GM18508 (cell line): ENCODE data around the gene C5AR1.
"Not testable (repeated sequence)": the region's sequence is repeated elsewhere in the genome, so short reads cannot be mapped to it uniquely, and the experiment has no call there.

ENCODE experiments used
- ATAC-seq: cut with Tn5 transposase; IDR thresholded peaks from one replicate; pipeline ENCODE4 v1.9.1; 2021; ENCODE audit warnings: moderate number of reproducible peaks; ENCODE audit not compliant: insufficient read depth, unreplicated experiment

The C5AR1 gene

DNA sequence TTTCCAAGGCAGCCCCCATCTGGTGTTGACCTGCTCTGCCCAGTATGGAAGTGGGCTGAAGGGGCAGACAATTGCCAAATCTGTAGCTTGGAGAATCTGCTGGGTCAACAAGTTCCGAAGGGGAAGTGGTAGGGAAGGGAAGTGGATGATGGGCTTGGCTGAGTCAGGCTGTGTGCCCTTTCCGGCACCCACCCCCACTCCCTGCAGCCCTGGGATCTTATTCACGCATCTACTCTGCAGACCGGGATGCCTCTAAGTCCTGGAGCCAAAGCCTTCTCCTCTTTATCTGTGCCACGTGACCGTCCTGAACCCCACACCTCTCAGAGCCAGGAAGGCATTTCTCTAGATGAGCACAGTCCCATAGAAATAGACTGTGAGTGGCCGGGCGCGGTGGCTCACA, 14.8 kb downstream of the C5AR1 start:
- ATAC-seq, result no peak

DNA sequence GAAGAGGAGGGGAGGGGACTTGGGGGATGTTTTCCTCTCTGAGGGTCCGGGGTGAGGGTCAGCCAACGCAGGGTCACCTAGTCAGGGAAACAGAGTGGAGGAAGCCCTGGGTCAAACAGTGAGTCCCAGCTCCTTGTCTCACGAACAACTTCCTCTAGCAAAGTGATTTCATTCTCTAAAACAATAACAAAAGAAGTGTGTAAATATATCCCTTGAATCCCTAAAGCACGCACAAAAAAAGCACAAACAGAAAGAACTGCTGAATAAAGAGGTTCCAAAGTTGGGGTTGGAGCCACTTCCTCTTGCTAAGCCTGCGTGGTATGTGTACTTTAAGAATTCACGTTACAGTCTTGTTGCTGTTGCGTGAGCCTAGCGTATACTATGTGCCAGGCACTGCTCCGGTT, 20.8 kb downstream of the C5AR1 start:
- ATAC-seq, result no peak

DNA sequence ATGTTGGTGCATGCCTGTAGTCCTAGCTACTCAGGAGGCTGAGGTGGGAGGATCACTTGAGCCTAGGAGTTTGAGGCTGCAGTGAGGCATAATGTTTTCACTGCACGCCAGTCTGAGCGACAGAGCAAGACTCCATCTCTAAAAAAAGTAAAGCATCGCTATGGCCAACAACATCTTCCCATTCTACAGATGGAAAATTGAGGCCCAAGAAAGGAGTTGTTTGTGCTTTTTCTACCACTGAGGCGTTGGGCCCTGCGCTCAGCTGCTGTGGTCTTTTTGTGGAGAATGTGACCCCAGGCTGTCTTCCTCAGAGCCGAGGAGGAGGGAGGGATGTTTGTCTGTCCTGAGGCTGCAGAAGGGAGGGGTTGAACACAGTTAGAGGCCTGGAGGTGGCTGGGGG, 21.8 kb downstream of the C5AR1 start:
- no peak for ATAC-seq

DNA sequence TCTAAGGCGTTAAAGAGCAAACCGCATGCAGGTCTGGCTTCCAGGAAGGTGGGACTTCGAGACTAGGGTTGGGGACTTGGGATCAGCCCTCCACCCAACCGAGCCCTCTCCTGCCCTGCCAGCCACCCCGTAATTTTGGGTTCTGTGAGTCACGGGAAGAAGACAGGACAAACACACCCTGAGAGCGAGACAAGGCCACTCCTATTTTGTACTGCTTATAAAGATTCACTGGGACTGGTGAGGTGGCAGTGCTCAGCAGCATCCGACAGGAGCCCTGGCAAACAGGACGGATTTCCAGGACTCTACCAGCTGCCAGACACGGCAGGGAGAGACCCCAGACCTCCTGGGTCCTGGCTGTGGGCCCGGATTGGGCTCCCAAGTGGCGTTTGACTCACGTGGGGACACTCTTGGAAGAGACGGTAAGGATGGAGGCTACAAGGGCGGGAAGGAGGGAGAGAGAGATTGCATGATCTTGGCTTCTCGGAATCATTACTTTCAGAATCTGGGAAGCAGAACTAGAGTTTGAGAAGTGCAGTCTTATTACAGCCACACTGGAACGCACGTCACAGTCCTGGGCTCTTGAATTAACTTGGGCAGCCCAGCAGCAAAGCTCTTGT, 22.4 kb downstream of the C5AR1 start, which contains the start of gene C5AR2:
Gene C5AR2, plus strand, starts transcription at position 245 of the 617 bp plus-strand sequence. CDS start 8,625 bp downstream, outside the sequence.
- no peak for ATAC-seq

DNA sequence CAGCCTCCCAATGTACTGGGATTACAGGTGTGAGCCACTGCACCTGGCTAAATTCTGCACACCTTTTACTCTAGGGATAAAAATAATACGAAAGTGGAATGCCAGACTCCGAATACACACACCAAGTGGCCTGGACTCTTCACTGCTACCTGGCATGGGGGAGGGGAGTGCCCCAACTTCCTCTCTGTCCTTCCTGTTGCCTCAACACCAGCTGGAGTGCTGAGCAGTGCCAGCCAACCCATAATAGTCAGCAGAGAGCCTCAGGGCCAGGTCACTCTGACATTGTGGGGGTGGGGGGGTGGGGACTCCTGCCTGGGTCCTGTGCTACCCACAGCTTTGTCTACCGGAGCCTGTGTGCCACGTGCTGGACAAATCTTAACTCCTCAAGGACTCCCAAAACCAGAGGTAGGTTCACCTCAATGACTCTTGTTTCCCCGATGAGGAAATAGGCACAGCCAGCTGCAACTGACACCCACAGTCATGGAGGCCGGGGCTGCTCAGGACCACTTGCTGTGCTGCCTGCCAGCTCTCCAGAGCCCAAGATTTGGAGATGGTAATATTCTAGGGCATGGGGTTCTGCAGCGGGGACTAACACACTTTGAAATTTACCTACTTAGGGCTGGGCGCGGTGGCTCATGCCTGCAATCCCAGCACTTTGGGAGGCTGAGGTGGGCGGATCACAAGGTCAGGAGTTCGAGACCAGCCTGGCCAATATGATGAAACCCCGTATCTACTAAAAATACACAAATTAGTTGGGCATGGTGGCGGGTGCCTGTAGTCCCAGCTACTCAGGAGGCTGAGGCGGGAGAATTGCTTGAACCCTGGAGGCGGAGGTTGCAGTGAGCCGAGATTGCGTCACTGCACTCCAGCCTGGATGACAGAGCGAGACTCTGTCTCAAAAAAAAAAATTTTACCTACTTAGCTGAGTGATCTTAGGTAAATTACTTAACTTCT, 27.4 kb downstream of the C5AR1 start:
- not testable (repeated sequence) for ATAC-seq

DNA sequence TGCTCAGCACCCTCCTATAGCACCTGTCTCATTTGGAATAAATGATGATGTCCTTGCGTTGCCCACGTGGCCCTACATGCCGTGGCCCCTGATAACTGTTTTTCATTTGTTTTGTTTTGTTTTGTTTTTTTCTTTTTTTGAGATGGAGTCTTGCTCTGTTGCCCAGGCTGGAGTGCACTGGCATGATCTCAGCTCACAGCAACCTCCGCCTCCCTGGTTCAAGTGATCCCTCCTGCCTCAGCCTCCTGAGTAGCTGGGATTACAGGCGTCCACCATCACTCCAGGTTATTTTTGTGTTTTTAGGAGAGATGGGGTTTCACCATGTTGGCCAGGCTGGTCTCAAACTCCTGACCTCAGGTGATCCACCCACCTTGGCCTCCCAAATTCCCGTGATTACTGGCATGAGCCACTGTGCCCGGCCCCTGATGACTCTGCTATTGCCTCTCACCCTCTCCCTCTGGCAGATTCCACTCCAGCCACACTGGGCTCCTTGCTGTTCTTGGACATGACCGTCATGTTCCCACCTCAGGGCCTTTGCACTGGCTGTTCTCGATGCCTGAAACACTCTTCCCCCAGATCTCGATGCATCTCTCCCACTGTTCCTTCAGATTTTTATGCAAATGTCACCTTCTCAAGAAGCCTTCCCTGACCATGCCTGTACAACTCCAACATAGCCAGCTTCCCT, 29.7 kb downstream of the C5AR1 start:
- ATAC-seq, result no peak

DNA sequence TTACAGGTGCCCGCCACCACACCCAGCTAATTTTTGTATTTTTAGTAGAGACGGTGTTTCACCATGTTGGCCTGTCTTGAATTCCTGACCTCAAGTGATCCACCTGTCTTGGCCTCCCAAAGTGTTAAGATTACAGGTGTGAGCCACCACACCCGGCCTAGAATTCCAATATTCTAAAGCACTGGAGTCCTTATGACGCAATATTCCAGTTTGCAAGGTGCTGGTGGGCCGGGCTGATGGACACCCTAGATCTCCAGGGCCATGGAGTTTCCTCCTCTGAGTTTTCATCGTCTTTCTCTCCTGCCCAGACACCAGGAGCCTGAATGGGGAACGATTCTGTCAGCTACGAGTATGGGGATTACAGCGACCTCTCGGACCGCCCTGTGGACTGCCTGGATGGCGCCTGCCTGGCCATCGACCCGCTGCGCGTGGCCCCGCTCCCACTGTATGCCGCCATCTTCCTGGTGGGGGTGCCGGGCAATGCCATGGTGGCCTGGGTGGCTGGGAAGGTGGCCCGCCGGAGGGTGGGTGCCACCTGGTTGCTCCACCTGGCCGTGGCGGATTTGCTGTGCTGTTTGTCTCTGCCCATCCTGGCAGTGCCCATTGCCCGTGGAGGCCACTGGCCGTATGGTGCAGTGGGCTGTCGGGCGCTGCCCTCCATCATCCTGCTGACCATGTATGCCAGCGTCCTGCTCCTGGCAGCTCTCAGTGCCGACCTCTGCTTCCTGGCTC, 31.0 kb downstream of the C5AR1 start:
- ATAC-seq, result no peak

DNA sequence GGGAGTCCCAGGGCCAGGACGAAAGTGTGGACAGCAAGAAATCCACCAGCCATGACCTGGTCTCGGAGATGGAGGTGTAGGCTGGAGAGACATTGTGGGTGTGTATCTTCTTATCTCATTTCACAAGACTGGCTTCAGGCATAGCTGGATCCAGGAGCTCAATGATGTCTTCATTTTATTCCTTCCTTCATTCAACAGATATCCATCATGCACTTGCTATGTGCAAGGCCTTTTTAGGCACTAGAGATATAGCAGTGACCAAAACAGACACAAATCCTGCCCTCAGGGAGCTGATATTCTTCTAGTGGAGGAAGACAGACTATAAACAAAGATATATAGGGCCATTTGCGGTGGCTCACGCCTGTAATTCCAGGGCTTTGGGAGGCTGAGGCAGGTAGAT, 32.1 kb downstream of the C5AR1 start:
- no peak for ATAC-seq

DNA sequence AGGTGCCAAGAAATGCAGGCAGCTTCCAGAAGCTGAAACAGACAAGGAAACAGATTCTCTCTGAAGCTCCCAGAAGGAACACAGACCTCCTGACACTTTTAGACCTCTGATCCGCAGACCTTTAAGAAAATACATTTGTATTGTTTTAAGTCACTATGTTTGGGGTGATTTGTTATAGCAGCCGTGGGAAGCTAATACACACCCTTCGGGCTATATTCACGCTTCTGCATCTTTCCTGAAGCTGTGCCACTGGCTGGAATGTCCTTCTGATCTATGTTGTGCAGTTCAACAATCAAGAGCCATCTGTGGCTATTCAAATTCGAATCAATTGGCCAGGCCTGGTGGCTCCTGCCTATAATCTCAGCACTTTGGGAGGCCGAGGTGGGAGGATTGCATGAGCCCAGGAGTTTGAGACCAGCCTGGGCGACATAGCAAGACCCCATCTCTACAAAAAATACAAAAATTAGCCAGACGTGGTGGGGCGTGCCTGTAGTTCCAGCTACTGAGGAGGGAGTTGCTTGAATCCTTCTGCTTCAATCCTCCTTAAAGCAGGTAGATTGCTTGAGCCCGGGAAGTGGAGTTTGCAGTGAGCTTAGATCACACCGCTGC, 33.6 kb downstream of the C5AR1 start:
- ATAC-seq, result no peak

DNA sequence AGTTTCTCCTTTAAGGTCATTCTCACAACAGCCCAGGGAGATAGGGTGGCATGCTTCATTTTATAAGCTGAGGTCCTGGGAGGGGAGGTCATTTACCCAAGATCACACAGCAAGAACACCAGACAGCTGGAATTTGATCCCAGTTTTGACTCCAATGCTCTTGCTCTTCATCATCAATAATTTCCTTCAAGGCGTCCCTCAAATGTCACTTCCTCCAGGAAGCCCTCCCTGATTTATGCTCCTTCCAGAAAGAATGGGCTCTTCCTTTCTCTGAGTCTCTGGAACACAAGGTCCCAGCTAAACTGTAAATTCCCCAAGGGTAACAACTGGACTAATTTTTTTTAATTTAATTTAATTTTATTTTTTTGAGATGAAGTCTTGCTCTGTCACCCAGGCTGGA, 34.8 kb downstream of the C5AR1 start:
- ATAC-seq, result no peak

DNA sequence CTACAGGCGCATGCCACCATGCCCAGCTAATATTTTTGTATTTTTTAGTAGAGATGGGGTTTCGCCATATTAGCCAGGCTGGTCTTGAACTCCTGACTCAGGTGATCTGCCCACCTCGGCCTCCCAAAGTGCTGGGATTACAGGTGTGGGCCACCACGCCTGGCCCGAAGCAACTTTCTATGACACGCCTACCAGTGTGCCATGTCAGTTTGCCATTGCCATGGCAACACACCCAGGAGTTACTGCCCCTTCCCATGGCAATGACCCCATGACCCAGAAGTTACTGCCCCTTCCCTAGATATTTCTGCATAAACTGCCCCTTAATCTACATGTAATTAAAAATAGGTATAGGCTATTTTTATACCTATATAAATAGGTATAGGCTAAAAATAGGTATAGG, 36.4 kb downstream of the C5AR1 start:
- not testable (repeated sequence) for ATAC-seq

DNA sequence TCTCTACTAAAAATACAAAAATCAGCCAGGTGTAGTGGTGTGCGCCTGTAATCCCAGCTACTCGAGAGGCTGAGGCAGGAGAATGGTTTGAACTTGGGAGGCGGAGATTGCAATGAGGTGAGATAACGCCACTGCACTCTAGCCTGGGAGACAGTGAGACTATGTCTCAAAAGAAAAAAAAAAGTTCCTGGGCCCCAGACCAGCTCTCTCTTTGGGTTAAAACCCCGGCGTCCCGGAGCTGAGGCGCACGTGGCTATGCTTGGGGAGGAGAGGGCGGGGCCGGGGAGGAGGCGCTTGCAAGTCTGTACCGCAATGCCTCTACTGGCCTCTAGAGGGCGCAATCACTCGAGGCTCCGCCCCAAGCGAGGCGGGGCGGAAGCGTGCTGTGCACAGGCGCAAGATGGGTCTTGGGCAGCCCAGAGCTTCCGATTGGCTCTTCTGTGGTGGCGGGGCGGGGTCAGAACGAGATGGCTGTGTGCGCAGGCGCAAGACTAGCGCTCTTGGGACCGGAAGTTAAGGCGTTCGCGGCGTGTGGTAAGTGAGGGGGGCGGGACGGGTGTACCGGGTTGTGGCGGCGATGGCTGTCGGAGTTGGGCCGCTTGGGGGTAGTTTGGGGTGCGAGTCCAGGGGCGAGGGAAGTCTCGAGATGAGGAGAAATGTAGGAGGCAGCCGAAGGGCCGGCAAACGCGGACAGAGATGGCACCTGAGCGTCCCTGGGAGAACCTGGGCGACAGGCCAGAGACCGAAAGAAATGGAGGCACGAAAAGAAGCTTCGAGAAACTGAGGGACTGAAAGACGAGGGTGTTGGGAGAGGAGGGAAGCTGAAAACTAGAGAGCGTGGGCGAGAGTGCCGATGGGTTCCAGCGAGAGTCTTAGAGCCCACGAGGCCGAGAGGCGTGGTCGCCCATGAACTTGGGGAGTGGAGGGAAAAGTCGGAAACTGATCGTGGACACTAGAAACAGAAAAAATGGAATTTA, 39.4 kb downstream of the C5AR1 start, which contains the start of gene DHX34:
Gene DHX34, plus strand, starts transcription at position 497 of the 977 bp plus-strand sequence. CDS start 3,716 bp downstream, outside the sequence.
- ATAC-seq, result peak; percentile 48

DNA sequence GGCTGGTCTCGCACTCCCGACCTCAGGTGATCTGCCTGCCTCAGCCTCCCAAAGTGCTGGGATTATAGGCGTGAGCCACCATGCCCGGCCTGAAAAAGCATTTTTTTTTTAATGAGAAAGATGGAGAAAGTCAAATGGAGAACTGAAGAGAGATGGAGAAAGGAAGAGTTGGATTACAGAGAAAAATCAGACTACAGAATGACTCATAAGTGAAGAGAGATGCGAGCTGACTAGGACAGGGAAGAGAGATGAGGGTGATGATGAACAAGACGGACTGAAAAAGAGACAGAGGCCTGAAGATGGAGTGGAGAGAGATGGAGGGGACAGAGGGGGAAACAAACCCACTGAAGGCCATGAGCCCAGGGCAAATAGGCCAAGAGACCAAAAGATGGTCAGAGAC, 41.0 kb downstream of the C5AR1 start:
- ATAC-seq, result no peak

DNA sequence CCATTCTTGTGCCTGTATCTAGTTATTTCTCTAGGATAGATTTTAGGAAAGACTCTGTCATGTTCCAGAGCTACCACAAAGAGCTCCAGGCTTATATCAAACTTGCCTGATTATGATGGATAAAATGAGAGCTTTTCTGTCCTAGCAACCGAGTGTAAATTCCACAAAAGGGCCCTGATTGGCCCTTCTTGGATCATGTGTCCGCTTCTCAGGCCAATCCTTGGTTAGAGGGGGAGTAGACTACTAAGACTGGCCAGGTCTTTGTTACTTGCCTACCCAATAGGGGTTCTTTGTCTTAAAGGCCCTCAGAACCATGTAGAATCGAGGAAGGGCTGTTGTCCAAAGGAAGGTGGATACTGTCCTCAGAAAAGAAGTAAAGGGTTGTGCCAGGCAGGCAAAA, 41.9 kb downstream of the C5AR1 start:
- no peak for ATAC-seq

DNA sequence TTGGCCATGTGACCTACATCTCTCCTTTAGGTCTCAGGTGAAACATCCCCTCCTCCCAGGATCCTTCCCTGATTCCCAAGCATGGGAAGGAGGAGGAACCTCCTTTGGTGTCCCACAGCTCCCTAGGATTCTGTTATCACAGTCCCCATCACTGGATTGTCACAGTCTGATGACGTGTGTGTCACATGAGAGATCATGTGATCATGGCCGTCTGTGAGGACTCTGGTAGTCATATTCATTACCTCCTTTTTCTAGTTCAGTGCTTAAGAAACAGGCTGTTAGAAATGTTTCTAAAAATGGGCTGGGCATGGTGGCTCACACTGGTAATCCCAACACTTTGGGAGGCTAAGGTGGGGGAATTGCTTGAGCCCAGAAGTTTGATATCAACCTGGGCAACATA, 42.4 kb downstream of the C5AR1 start:
- no peak for ATAC-seq

DNA sequence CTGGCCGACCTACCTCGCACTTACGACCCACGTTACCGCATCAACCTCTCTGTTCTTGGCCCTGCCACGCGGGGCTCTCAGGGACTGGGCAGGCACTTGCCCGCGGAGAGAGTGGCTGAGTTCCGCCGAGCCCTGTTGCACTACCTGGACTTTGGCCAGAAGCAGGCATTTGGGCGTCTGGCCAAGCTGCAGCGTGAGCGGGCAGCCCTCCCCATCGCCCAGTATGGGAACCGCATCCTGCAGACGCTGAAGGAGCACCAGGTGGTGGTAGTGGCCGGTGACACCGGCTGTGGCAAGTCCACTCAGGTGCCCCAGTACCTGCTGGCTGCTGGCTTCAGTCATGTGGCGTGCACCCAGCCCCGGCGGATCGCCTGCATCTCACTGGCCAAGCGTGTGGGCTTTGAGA, 43.6 kb downstream of the C5AR1 start:
- no peak for ATAC-seq

DNA sequence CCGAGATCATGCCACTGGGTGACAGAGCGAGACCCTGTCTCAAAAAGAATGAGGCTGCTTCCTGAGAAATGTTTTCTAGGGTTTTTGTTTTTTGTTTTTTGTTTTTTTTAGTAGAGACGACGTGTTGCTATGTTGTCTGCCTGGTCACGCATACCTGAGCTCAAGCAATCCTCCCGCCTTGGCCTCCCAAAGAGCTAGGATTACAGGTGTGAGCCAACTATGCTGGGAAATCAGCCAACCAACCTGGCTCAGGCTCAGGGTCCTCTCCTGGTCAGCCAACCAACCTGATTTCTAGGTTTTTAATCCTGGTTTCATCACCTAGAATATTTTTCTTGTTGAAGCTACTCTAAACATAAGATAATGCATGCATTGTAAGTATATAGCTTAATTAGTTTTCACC, 47.2 kb downstream of the C5AR1 start:
- no peak for ATAC-seq

DNA sequence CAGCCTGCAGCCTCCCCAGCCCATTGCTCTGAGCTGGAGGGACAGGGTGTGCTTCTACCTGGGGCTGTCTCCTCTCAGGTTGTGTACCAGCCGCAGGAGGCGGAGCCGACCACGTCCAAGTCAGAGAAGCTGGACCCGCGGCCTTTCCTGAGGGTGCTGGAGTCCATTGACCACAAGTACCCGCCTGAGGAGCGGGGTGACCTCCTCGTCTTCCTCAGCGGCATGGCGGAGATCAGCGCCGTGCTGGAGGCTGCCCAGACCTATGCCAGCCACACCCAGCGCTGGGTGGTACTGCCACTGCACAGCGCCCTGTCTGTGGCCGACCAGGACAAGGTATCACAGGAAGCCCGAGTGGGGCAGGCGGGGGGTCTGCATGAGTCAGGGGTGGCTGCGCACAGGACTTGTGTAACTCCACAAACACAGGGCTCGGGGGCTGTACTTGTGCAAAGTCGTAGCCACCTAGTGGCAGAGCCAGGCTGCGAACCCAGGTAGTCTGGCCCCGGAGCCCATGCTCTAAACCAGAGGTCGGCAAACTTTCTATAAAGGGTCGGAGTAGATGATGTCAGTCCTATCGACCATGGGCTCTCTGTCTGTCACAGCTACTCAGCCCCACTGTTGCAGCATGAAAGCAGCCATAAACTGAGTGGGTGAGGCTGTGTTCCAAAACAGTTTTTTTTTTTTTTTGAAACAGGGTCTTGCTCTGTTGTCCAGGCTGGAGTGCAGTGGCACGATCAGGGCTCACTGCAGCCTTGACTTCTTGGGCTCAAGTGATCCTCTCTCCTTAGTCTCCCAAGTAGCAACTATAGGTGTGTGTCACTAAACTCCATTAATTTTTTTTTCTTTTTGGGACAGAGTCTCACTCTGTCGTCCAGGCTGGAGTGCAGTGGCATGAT, 48.4 kb downstream of the C5AR1 start:
- no peak for ATAC-seq
